ENCODE results near the gene DNAH11. TPM values are rescaled to one million over a fixed set of nuclear protein-coding genes. Genes with fewer than 3 reads are reported as not detected.

DNAH11 gene
- total and polyA plus RNA-seq, 2 of the 8 experiments (the other 6 are each of a cell fraction or from before 2014, with no cell fraction given), result 1.8 to 4.9 TPM

GRCh38 chr7:21771906-21772610 lies 229.2 kb downstream of the DNAH11 start:
- Histone ChIP-seq H4K5ac (ENCODE audit: insufficient read length, low read depth, low read length) (no peak overlapping the region), H2BK20ac (ENCODE audit: low read length) (no peak overlapping the region), H3K23ac (ENCODE audit: insufficient read length) (no peak overlapping the region), H3K36me3 (ENCODE audit: control insufficient read depth in 2 of 4, insufficient read depth in 4 of 4, low read length in 3 of 4) (no peaks in the 10 kb centered on the region), H3K56ac (replicated peaks; ENCODE audit: insufficient read length, low read depth, low read length) (no peak overlapping the region), H3K23me2 (ENCODE audit: low read depth, low read length) (no peaks in the 10 kb centered on the region), H3K9me3 (ENCODE audit: insufficient read depth in 2 of 2, low read depth in 1 of 2, low read length in 1 of 2) (no peaks in the 10 kb centered on the region), H3K79me2 (ENCODE audit: control insufficient read depth in 1 of 2, insufficient read depth in 2 of 2, low read length in 2 of 2) (no peaks in the 10 kb centered on the region), H2BK120ac (replicated peaks; ENCODE audit: low read depth, low read length) (no peak overlapping the region), H3K79me1 (ENCODE audit: low read depth, low read length) (no peaks in the 10 kb centered on the region), H4K8ac (ENCODE audit: extremely low read depth, insufficient read depth, low read length) (no peak overlapping the region), H3K18ac (ENCODE audit: extremely low read depth, low read length) (no peak overlapping the region), H4K20me1 (replicated peaks in 1 of 2; ENCODE audit: control insufficient read depth in 1 of 2, insufficient read depth in 2 of 2, low read length in 2 of 2) (no peaks in the 10 kb centered on the region), H3K4me2 (ENCODE audit: insufficient read depth in 1 of 2, low read depth in 2 of 2, low read length in 2 of 2) (peak overlapping the region in 1 of 2 experiments; percentile 28; a peak in 1 of 4 replicates), H4K91ac (replicated peaks; ENCODE audit: insufficient read length, low read length) (no peak overlapping the region), H2BK15ac (ENCODE audit: low read length) (no peak overlapping the region), H3K4me1 (replicated peaks in 1 of 4; ENCODE audit: control insufficient read depth in 3 of 4, insufficient read depth in 4 of 4, low read length in 3 of 4) (peaks cover 0 to 18% (median 10%) of the 10 kb centered on the region in 4 experiments; a peak in 6 of 7 replicates), H3K4me3 (ENCODE audit: extremely low read depth in 1 of 4, insufficient read depth in 2 of 4, low read depth in 3 of 4, low read length in 4 of 4) (no peak overlapping the region; a peak in 1 of 8 replicates), H3K27ac (ENCODE audit: low read depth, low read length) (no peak overlapping the region), H3K27me3 (replicated peaks in 1 of 4; ENCODE audit: control insufficient read depth in 3 of 4, extremely low read depth in 1 of 4, insufficient read depth in 3 of 4, low read length in 3 of 4) (no peaks in the 10 kb centered on the region), H2AFZ (ENCODE audit: low read length) (no peak overlapping the region), H2AK5ac (ENCODE audit: low read depth, low read length) (no peak overlapping the region), H3K14ac (ENCODE audit: insufficient read length) (no peak overlapping the region), H2BK5ac (ENCODE audit: low read depth, low read length) (no peak overlapping the region), H3K9ac (replicated peaks in 1 of 4; ENCODE audit: extremely low read depth in 1 of 4, low read depth in 3 of 4, low read length in 3 of 4) (no peak overlapping the region), H3K4ac (replicated peaks; ENCODE audit: insufficient read length, low read depth, low read length) (no peak overlapping the region), H2BK12ac (ENCODE audit: low read depth, low read length) (no peak overlapping the region)
- CTCF ChIA-PET (ENCODE audit: partially characterized antibody), result interaction anchor here (0.6 to 0.9 kb wide), 6 partner anchors 8 to 596 kb away, joined by 3 to 4 read pairs (median 4); no protein-coding TSS in a partner anchor
- DNase-seq (ENCODE audit: low read depth in 1 of 2, low spot score in 2 of 2) (peak in 1 of 2 experiments; percentile 34), FAIRE-seq (peak; percentile 85)
- WGBS, 2 experiments (ENCODE audit: extremely low coverage in 1 of 2, insufficient coverage in 1 of 2, insufficient read length in 1 of 2, insufficient replicate concordance in 2 of 2, low coverage in 1 of 2, low lambda C conversion rate in 2 of 2, missing lambda C conversion rate in 1 of 2), result 5% methylated on average over 5 of the region's 5 CpGs; no CpG with 5 or more reads in 1 of the 2 experiments
- POLR2A ChIA-PET (ENCODE audit: partially characterized antibody), result interaction anchor here (0.6 to 0.9 kb wide), 2 partner anchors 174 to 272 kb away, joined by 3 read pairs; partner anchors contain the start of gene CDCA7L
- no peak for TF ChIP-seq ATF3 (IDR thresholded peaks at IDR 0.05; ENCODE audit: insufficient read depth, low read depth, low read length)
- TF ChIP-seq POU5F1 (IDR thresholded peaks at IDR 0.05; ENCODE audit: low read depth, low read length), result no peak
- TF ChIP-seq KDM4A (IDR thresholded peaks at IDR 0.05; ENCODE audit: low read depth, low read length, severe bottlenecking), result no peak
- TF ChIP-seq EP300 (IDR thresholded peaks at IDR 0.05; ENCODE audit: borderline replicate concordance in 1 of 2, low read depth in 2 of 2, low read length in 2 of 2), result no peak; a peak in 1 of 3 replicates
- no peak for TF ChIP-seq SIX5 (IDR thresholded peaks at IDR 0.05; ENCODE audit: low read depth, low read length)
